Activated CD8-positive, alpha-beta memory T cell treated with anti-CD3 and anti-CD28 coated beads, Interleukin-2, amount 50 U/mL, for 48 hours (primary cell): ENCODE data around the gene NGFR.
A peak's percentile ranks its signal among the peaks of the same experiment; 100 is the strongest.
"Not testable (repeated sequence)": the region's sequence is repeated elsewhere in the genome, so short reads cannot be mapped to it uniquely, and the experiment has no call there.

ENCODE experiments used
- DNase-seq: peaks from one replicate; pipeline ENCODE4 v3.0.0-alpha.2; 2020

NGFR gene

DNA sequence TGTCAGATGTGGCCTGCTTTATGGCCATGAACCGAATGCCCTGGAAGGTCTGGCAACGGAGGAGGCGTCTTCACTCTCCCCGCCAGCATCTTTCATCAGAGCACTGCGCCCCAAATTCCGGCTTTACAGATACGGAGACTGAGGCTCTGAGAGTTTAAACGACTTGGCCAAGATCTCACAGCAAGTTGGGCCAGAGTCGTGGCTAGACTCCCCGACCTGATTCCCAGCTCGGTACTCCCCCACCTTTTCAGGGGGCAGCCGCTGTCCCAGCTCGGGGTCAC is 1.7 kb downstream of the NGFR start:
- DNase-seq, result no peak

DNA sequence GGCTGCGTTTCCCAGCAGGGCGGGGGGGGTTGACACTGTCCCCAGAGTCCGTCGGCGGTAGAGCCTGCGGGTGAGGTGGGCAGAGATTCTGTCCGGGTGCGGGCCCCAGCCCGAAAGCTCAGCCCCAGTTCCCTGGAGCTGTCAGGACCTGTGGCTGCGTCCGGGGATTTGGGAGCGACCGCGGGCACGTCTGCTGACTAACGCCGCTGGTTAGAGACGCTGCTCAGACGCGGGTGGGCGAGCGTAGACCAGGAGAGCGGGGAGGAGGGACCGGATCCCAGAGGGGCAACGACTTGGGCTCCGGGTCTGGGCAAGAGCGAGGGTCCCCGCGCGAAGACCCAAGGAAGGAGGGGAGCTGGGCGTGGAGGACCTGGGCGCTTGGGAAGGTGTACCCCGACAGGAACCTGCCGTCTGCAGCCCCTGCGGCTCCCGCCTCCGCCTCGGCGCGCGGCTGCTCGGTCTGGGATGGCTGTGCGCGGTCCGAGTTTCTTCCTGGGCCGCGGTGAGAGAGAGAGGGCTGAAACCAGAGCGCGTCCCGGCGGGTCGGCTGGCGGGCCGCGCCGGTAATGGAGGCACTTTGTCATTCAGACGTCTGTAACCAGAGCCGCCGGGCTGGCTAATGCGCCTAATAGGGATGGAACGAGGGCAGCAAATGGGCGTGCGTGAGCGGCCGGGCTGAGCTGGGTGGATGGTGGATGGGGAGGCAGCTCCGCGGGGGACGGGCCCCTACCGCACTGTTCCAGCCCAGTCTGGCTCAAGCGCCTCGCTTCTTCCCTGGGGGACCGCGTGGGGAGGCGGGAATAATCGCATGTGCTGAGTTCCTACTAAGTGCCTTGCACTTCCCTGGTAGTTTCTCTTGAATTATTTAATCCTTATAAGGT is 2.3 kb downstream of the NGFR start:
- peak; percentile 59 for DNase-seq

DNA sequence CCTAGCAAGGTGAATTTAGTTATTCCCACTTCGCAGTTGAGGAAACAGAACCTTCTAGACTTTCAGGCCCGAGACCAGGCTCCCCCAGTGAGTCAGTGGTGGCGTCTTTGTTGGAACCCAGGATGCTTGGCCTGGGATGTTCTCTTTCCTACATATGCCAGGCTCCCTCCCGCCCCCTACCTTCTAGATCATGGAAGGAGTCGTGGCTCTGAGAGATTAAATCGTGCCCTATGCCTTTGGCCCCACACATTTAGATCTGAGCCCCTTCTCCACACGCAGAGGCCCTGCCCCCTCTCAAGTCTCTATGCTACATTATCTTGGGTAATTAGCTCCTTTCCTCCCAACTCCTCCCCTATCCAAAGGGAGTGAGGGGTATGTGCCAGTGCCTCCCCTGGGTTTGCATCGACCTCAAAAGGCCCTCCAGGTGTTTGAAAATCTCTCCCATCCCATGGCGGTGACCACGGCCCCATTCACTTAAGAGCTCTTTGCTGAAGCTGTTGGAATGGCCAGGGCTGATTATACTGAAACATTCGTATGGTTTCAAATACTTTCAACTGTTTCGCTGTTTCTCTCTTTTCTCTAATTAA is 3.0 kb downstream of the NGFR start:
- DNase-seq, result no peak

DNA sequence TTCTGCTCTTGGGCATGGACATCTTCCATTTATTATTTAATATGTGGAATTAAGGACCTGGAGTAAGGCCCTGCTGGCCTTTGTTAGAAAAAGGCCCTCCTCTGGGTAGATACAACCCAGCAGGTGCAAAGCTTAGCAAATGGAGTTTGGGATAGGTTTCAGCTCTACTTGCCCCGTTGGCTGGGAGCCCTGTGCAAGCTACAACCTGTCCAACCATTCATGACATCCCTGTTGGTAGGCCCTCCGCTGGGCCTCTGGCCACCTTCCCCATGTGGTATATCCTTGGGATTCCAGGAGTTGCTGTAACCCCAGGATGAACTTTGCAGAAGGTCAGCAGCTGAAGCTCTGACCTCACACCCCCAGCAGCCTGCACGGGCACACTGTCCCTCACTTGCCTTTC is 6.4 kb downstream of the NGFR start:
- no peak for DNase-seq

DNA sequence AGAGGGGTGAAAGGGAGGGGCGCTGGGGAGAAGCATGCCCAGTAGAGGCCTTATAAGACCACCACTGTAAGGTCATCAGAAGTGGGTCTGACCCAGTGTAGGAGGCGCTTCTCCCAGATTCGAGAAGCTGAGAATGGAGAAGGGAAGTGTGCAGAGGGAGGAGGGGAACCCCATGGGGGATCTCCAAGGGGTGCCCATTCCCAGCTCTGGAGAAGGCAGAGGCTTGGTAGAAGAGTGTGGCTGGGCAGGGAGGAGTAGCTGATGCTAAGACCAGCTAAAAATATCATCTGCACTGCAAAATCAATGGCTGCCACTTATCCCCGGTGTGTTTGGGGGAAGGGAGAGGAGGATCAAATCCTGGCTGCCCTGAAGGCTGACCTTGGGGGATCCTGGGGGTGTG is 7.2 kb downstream of the NGFR start:
- DNase-seq, result no peak

DNA sequence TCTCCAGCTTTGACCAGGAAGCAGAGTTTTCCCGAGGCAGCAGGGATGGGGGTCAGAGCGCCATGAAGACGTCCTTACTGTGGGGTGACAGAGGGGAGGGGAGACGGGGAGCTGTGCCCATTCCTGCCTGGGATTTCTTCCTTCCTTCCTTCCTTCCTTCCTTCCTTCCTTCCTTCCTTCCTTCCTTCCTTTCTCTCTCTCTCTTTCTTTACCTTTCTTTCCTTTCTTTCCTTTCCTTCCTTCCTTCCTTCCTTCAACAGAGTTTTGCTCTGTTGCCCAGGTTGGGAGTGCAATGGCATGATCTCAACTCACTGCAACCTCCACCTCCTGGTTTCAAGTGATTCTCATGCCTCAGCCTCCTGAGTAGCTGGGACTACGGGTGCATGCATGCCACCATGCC is 7.6 kb downstream of the NGFR start:
- not testable (repeated sequence) for DNase-seq

DNA sequence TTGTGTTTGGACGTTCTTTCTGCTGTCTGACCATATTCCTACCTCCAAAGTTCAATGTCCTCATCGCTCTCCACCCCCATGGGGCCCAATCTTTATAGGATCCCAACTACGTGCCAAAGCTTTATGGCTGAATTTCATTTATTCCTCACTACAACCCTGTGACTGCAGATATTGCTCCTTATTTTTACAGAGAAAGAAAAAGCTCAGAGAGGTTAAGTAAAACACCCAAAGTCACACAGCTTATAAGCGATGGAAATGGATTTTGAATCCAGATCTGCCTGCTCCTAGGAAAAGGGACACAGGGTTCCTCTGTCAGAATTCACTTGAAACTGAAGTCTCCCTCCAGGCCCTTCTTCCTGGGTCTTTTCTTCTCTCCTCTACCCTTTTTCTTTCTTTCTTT is 9.3 kb downstream of the NGFR start:
- DNase-seq, result no peak

DNA sequence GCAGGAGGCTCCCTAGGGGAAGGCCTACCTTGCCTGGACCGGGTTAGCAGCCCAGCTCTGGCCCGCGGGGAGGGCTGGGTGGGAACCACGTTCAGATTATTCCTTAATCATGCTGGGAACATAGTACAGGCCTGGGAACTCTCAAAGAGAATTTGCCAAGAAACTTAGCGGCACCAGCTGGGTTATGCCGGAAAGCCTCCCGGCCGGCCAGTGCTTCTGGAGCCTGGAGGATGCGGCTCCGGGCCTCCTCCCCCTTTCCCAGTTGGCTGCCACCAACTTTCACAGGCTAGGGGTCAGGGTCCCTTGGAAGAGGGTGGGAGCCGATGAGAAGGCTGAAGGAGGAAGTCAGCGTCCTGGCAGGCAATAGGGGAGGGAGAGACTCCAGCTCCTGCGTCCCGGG is 10.8 kb downstream of the NGFR start:
- no peak for DNase-seq

DNA sequence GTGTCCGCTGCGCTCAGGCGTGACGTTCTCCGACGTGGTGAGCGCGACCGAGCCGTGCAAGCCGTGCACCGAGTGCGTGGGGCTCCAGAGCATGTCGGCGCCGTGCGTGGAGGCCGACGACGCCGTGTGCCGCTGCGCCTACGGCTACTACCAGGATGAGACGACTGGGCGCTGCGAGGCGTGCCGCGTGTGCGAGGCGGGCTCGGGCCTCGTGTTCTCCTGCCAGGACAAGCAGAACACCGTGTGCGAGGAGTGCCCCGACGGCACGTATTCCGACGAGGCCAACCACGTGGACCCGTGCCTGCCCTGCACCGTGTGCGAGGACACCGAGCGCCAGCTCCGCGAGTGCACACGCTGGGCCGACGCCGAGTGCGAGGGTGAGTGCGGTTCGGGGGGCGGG is 11.2 kb downstream of the NGFR start:
- DNase-seq, result no peak

DNA sequence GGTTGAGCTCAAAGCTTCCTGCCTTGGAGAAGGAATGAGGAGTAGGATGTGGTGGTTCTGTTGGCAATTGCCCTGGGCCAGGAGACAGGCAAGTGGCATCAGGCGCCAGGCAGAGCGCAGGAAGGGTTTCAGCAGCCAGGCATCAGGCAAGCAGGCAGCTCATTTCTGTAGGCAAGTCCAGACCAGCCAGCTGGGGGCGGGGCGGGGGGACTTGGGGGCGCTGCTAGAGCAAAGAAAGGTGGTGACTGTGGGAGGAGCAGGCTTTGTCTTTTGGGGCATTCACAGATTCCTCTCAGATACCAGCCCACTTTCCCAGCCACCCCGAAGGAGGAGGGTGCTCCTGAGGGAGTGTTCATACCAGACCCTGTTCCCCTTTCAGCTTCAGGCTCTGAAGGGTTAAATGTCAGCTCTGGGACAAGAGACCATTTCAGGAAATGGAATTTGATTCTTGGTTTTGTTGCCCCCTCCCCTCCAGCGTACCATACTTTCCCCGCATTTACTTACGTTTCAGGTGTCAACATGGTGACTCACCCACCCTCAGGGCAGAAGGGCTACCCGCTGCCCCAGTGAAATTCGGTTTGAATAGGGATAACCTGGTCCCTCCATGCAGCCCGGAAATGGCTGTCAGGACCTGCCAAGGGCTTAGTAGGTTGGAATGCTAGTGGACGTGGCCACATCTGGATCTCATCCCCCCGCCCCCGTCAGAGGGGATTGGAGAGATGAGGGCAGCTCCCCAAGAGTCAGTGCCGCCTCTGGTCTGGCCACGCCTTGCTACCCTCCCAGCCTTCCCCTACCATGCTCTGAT is 13.2 kb downstream of the NGFR start:
- no peak for DNase-seq

DNA sequence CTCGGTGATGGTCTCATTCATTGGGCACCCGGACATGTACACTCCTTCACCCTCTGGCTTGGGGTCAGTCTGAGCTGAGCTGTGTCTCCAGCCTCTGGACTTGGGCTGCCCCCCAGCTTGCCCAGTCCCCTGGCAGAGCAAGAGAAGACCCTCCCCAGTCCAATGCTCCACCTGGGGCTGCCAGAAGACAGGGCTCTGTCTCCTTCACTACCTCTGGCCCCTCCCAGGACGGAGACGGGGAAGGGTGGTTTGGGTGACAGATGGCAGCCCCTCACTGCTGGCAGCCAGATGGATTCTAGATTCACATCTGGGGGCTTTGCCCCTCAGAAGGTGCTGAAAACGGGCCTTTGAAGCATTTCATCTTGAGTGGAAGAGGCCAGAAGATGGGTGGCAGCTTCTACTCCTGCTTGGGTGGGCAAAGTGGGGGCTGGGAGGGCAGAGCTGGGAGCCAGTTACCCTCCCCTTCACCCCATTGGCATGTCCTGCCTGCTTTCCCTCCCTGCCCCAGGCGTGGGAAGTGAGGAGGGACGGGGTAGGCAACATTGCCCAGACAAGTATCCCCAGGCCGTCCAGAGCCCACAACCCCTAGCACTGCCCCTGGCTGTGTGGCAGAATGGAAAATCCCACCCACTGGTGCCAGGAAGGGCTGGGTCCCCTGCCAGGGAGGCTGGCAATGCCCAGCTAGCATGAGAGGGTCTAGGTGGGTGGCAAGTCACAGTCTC is 13.9 kb downstream of the NGFR start:
- DNase-seq, result no peak

DNA sequence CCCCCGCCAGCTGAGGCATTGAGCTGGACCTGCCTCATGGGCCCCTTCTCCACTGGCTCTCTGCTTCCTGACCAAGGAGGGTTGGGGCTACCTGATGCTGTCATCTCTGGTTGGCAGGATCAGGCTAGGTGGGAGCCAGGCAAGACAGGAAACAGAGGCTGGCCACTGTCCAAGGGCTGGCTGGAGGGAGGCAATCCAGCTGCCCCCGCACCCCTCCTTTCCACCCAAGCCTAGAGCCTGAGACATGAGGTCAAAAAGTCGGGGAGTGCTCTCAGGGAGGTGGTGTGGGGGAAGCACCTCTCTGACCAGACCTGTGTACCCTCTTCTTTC is 14.5 kb downstream of the NGFR start:
- no peak for DNase-seq

DNA sequence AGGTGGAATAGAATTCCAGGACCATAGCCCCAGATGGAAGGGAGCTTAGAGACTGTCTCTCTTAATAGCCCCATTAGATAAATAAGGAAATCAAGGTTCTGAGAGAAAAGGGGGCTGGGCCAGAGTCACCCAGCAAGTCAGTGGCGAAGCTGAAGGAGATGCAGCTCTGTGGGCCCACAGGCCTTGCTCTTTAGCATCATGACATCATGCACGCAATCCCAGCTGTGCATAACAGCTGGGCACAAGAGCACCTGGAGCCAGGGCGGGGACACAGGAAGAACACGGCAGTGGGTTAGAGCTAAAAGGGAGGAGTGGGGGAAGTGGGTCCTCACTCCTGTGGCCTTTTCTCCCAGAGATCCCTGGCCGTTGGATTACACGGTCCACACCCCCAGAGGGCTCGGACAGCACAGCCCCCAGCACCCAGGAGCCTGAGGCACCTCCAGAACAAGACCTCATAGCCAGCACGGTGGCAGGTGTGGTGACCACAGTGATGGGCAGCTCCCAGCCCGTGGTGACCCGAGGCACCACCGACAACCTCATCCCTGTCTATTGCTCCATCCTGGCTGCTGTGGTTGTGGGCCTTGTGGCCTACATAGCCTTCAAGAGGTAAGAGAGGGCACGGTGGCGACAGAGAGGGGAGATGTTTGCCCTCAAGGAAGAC is 15.1 kb downstream of the NGFR start:
- DNase-seq, result no peak

DNA sequence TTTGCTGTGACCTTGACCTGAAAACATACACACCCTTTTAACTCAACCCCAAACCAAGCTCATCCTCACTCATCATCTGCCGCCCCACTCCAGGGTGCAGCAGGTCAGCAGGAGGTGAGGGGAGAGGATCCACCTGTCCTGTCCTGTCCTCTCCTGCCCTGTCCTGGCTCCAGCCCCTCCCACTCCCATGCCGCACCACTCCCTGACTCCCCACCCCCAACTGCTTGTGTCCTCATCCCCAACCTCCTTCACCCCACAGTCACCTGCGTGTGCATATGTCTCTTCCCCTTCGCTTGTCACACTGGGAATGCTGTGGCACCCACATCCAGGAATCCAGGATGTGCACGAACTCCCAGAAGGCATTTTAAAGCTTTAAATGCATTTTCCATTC is 15.6 kb downstream of the NGFR start:
- DNase-seq, result no peak

DNA sequence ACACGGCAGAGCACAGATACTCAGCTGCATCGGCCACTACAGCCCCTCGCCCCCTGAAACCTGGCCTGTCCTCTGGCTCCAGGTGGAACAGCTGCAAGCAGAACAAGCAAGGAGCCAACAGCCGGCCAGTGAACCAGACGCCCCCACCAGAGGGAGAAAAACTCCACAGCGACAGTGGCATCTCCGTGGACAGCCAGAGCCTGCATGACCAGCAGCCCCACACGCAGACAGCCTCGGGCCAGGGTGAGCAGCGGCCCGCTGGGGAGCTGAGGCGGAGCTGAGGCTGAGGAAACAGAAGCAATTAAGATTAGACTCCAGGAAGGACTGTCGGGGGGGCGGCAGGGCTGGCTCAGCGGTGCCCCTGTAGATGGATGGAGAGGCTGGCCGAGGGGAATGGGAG is 16.7 kb downstream of the NGFR start:
- no peak for DNase-seq

DNA sequence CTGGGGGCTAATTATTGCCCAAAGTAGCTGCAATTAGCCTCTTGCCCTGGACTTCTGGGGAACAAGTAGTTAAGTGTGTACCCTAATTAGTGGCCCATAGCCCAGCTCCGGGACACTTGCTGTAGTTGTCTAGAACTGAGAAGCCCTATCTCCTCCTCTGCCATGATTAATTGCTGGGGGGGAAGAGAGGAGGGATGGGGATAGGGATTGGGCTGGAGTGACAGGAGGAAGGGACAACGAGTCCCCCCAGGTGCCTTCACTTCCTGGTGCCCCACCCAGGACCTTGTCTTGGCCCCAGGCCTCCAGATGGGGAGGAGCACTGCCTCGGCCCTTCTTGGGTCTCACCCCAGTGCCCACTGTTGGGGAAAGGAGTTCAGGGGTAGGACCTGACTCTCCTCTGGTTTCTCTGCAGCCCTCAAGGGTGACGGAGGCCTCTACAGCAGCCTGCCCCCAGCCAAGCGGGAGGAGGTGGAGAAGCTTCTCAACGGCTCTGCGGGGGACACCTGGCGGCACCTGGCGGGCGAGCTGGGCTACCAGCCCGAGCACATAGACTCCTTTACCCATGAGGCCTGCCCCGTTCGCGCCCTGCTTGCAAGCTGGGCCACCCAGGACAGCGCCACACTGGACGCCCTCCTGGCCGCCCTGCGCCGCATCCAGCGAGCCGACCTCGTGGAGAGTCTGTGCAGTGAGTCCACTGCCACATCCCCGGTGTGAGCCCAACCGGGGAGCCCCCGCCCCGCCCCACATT is 17.4 kb downstream of the NGFR start:
- DNase-seq, result no peak

DNA sequence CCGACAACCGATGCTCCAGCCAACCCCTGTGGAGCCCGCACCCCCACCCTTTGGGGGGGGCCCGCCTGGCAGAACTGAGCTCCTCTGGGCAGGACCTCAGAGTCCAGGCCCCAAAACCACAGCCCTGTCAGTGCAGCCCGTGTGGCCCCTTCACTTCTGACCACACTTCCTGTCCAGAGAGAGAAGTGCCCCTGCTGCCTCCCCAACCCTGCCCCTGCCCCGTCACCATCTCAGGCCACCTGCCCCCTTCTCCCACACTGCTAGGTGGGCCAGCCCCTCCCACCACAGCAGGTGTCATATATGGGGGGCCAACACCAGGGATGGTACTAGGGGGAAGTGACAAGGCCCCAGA is 17.9 kb downstream of the NGFR start:
- no peak for DNase-seq

DNA sequence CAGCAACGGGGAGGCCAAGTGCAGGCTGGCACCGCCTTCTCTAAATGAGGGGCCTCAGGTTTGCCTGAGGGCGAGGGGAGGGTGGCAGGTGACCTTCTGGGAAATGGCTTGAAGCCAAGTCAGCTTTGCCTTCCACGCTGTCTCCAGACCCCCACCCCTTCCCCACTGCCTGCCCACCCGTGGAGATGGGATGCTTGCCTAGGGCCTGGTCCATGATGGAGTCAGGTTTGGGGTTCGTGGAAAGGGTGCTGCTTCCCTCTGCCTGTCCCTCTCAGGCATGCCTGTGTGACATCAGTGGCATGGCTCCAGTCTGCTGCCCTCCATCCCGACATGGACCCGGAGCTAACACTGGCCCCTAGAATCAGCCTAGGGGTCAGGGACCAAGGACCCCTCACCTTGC is 18.5 kb downstream of the NGFR start:
- DNase-seq, result no peak

DNA sequence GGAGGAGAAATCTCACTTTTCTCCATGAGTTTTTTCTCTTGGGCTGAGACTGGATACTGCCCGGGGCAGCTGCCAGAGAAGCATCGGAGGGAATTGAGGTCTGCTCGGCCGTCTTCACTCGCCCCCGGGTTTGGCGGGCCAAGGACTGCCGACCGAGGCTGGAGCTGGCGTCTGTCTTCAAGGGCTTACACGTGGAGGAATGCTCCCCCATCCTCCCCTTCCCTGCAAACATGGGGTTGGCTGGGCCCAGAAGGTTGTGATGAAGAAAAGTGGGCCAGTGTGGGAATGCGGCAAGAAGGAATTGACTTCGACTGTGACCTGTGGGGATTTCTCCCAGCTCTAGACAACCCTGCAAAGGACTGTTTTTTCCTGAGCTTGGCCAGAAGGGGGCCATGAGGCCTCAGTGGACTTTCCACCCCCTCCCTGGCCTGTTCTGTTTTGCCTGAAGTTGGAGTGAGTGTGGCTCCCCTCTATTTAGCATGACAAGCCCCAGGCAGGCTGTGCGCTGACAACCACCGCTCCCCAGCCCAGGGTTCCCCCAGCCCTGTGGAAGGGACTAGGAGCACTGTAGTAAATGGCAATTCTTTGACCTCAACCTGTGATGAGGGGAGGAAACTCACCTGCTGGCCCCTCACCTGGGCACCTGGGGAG is 19.1 kb downstream of the NGFR start:
- DNase-seq, result no peak

DNA sequence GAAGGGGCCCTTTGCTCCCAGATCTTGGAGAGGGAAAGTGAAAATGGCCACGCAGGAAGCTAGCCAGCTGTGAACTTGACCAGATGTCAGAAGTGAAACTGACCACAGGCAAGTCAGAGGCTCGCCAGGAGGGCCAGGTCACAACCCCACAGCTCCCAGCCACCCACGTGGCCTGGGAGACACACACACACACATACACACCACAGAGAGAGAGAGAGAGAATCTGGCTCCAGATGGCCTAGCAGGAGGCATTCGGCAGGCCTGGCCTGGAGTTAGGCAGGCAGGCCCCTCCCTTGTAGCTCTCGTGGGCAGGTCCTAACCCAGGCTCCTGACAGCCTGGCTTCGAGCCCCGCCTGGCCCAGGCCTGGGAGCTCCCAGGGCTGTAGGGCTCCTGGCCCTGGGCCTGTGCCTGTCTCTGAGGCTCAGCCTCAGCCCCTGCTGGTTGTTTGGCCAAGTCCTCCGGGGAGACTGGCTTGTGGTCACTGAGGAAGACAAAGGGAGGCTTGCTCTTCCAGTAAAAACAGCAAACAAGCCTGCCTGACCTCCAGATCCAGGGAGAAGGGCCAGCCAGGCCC is 20.2 kb downstream of the NGFR start:
- no peak for DNase-seq

DNA sequence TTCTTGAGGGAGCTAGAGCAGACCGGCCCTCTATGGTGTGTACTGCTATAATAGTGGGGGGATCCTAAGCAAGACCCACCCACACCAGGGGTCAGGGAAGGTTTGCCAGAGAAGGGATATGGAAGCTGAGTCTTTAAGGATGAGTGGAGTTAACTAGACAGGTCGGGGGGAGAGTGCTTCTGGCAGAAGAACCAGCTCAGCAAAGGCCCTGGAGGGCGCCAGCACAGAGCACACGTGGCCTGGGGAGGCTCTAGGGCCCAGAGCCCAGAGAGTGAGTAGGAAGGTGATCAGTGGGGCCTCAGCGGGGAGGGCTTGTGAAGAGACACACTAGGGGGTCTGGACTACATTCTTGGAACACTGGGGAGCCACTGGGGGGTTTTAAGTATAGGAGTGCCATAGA is 21.1 kb downstream of the NGFR start:
- no peak for DNase-seq
